HUDEP-2 (cell line): Measurements from ENCODE around the gene RASGEF1B.
A peak's percentile ranks its signal among the peaks of the same experiment; 100 is the strongest.

Experiments used
- DNase-seq, 76 experiments: peaks; one replicate each; lab custom pipeline; 2025; ENCODE audit not compliant: unreplicated experiment in 76 of 76; lab: John Stamatoyannopoulos, UW

The RASGEF1B gene

DNA sequence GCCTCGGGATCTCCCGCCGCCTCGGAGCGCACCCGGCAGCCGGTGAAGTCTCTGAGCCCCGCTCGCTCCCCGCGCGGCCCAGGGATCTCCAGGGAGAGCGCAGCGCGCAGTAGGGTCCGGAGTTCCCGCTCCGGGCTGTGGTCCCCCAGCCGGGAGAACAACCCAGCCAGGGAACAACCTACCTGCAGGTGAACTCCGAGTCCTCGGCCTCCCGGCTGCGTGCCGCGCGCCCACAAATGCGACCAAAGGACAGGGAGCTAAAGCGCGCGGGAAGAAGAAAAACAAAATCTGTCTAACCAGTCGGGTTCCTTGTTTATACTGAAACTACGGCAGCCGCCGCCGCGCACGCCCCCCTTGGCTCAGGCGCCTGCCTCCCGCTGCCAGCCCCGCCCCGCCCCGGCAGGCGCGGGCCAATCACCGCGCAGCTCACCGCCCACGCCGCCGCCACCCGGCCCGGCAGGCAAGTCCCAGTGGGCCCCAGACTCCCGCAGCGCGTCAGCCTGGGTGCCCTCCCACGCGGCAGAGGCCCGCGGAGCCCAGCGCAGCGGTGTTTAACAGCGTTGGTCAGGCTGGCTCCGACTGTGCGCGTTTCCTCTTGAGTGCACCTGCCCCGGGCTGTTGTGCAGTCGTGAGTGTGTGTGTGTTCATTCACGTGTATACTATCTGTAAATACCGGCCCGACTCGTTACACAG is at the start of gene RASGEF1B:
Gene RASGEF1B (minus strand): TSS at position 320 of the 693 bp plus-strand sequence. CDS start 12,399 bp downstream, outside the sequence.
- DNase-seq: peak in 74 of 76 experiments; percentile 18 to 93 (median 82)

DNA sequence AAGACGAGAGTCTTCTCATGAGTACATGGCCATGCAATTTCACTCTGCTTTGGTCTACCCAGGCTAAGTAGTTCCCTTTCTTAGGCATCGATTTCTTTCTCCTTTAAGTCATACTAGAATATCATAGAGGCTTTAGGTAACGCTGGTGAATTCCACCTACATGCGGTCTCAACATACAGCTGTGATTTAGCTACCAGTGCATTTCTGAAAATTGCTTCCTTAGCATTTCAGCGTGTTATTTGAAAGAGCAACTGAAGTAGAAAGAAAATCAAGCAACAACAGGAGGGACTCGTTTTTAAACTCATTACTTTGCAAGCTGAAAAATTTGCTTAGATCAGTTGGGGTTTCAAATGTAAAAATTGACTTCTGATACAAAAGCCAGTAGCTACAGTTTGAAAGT is 48.1 kb upstream of the RASGEF1B start:
- DNase-seq: no peak

- DNase-seq: no peak
Measured at GRCh38 chr4:81519427-81519773, 47.7 kb upstream of the RASGEF1B start.

GRCh38 chr4:81518762-81519426 is 47.2 kb upstream of the RASGEF1B start:
- DNase-seq: no peak

DNA sequence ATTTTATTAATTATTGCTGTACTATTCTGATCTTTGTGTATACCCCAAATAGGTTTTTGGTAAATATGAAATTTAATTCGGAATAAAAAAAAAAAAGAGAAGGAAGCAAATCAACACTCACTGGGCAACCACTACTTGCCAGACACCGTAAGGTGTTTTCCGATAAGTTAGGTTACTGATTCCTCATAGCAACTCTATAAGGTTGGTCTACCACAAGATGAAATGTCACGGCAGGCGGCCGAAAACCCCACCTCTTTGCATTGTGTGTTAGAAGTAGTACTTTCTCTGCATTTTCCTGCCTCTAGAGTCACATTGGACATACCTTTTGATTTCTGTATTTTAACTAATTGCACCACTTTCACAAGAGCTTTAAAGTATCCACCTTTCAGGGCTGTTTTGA is 44.5 kb upstream of the RASGEF1B start:
- no peak for DNase-seq

- no peak for DNase-seq
Measured at GRCh38 chr4:81512757-81513501, 41.2 kb upstream of the RASGEF1B start.

GRCh38 chr4:81512001-81512756 is 40.5 kb upstream of the RASGEF1B start:
- no peak for DNase-seq

- DNase-seq: no peak
Measured at GRCh38 chr4:81510643-81511178, 39.0 kb upstream of the RASGEF1B start.

GRCh38 chr4:81509822-81510221 is 38.1 kb upstream of the RASGEF1B start:
- DNase-seq: no peak

- DNase-seq: no peak
Measured at GRCh38 chr4:81509191-81509590, 37.5 kb upstream of the RASGEF1B start.

GRCh38 chr4:81508411-81509185 is 36.9 kb upstream of the RASGEF1B start:
- no peak for DNase-seq

DNA sequence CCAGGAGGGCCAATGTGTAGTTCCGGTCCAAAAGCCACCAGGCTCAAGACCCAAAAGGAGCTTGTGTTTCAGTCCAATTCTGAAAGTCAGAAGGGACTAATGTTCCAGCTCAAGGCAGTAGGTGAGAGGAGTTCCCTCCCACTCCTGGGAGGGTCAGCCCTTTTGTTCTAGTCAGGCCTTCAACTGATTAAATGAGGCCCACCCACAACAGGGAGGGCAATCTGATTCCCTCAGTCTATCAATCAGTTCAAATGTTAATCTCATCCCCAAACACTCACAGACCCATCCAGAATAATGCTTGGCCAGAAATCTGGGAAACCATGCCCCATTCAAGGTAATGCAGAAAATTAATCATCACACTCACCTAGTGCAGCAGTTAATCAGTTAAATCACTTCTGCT is 35.8 kb upstream of the RASGEF1B start:
- no peak for DNase-seq

DNA sequence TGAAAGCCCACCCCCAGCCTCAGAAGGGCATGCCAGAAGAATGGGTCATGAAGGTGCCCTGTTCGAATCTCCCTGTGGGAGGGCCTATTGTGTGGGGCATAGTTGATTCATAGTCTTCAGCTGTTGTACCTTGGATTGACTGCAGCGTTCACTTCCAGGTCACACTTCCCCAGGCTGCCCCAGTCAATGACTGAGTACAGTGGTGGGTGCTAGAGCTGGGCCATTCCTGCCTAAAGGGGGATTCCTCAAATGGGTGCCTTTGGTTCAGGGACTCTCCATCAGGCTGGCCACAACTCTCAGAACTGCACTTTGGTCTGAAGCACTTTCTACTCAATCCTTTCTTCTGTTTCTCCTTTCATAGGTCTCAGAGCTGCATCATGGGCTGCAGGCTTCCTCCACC is 35.0 kb upstream of the RASGEF1B start:
- DNase-seq: no peak

DNA sequence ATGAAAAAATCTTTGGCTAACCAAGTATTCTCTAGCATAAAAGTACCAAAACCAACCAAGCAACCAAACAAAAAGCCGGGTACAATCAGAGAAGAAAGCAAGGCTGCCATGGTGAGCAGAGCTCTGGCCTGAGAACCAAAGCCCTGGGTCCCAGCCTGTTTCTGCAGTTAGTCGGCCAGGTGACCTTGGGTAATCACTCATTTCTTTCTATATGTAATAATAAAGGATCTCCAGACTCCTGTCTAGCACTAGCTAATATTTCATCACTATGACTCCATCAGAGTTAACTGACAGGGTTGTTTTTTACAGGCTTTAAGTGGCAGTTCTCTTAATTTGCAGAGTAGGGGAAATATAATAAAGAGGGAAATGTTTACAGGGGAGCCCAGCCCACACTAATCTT is 34.0 kb upstream of the RASGEF1B start:
- no peak for DNase-seq

DNA sequence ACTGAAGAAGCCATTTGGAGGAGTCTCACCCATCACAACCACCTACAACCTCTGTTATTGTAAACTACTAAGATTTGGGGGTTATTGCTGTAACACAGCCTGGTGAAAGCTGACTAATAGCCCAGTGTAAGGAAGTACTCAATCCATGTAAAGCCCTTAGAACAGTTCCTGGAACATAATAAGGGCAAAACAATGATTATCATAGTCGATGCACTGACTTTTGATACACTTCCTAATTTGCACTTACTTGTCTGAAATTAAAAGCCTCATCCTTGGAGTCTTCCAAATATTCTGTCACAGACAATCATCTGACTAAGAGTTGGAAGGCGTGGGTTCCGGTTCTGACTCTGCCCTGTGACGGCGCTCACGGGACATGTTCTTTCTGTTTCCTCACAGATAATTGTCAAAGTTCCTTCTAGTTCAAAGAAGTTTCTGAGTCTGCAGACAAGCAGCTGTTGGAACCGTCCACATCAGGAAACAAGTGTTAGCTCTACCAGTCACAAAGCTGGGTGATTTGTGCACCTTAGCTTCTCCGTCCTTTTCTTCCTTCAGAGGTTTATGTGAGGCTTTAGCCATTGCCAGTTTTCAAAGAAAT is 33.4 kb upstream of the RASGEF1B start:
- peak in 8 of 76 experiments; percentile 1 to 16 (median 3) for DNase-seq

GRCh38 chr4:81504112-81505003 is 32.7 kb upstream of the RASGEF1B start:
- no peak for DNase-seq

DNA sequence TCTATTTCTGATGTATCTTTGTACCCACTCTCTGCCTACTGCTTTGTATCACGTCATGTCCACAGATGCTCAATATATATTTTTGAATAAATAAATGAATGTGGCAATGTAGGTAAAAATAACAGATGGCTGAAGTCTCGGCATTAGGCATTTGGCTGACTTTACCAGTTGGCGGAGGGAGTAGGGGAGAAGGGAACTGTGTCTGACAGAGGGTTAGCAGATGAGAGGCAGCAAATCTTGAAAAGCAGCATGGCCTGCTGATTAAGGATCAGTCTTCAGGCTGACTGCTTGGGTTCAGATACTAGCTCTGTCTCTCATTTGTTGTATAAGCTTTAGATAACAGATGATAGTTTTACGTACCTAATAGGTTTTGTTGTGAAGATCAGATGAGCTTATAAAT is 31.9 kb upstream of the RASGEF1B start:
- DNase-seq: peak in 1 of 76 experiments; percentile 0

GRCh38 chr4:81502564-81502963 is 30.9 kb upstream of the RASGEF1B start:
- DNase-seq: no peak

- no peak for DNase-seq
Measured at GRCh38 chr4:81499840-81500239, 28.1 kb upstream of the RASGEF1B start.
